ENCODE results near the gene NNAT. TPM values are rescaled to one million over a fixed set of nuclear protein-coding genes. Genes with fewer than 3 reads are reported as not detected.
A peak's percentile ranks its signal among the peaks of the same experiment; 100 is the strongest.

NNAT gene
- polyA plus RNA-seq, 1 donor from 2014 or later = 996 TPM

DNA sequence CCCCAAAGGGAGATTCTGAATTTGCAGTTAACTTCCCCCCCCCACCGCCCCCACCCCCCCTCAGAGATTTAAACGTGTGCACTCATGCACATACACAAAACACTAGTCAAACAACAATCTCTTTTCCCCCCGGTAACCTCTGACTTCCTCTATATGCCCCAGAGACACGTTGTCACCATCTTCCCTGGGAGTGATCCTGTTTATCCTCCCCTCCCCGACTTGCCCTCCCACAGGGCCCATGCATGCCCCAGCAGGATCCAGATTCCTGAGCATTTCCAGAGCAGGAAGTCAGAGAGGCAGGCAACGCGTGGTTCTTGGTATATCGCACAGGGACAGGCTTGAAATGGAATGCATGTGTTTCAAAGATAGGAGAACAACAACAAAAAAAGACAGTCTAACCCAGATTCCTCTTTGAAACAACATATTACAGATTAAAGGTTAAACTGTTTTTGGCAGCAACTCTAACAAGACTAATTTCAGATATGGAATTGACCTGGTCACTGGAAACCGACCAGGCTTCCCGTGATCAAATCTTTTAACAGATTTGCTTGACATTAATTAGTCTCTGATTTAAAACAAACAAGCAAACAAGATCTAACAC, 5.3 kb downstream of the NNAT start:
- Histone ChIP-seq H4K20me1 (ENCODE audit: insufficient read depth) (peaks cover 6% of the 10 kb centered on the region), H3K9me2 (ENCODE audit: insufficient read depth, low read length) (no peaks in the 10 kb centered on the region), H3K36me3 (ENCODE audit: insufficient read depth, low read length) (no peaks in the 10 kb centered on the region), H3K79me2 (replicated peaks; ENCODE audit: insufficient read depth, low read length) (peaks cover 59% of the 10 kb centered on the region), H3K4me2 (ENCODE audit: low read length) (peak overlapping the region; percentile 87), H3K9me3 (ENCODE audit: low read length) (peaks cover under 1% of the 10 kb centered on the region), H3F3A (ENCODE audit: insufficient read depth, low read length, poor library complexity, severe bottlenecking) (no peaks in the 10 kb centered on the region), H3K4me3 (ENCODE audit: low read length) (peak overlapping the region; percentile 85), H2AFZ (ENCODE audit: low read depth, low read length) (no peak overlapping the region), H3K9ac (ENCODE audit: low read length) (peak overlapping the region; percentile 93), H3K27me3 (ENCODE audit: insufficient read depth, low read depth, low read length) (no peaks in the 10 kb centered on the region), H3K27ac (ENCODE audit: low read length) (peak overlapping the region; percentile 87)
- peak; percentile 7 for TF ChIP-seq POLR2AphosphoS5 (IDR thresholded peaks at IDR 0.05)
- no peak for TF ChIP-seq EZH2 (IDR thresholded peaks at IDR 0.05; ENCODE audit: borderline replicate concordance, insufficient read depth, low read length, poor library complexity, severe bottlenecking)
- TF ChIP-seq MXI1 (conservative IDR thresholded peaks at IDR 0.05; ENCODE audit: poor library complexity, severe bottlenecking) = peak; percentile 80
- TF ChIP-seq SMC3 (conservative IDR thresholded peaks at IDR 0.05; ENCODE audit: poor library complexity) = peak; percentile 8
- TF ChIP-seq RAD21 (conservative IDR thresholded peaks at IDR 0.05) = peak; percentile 31

DNA sequence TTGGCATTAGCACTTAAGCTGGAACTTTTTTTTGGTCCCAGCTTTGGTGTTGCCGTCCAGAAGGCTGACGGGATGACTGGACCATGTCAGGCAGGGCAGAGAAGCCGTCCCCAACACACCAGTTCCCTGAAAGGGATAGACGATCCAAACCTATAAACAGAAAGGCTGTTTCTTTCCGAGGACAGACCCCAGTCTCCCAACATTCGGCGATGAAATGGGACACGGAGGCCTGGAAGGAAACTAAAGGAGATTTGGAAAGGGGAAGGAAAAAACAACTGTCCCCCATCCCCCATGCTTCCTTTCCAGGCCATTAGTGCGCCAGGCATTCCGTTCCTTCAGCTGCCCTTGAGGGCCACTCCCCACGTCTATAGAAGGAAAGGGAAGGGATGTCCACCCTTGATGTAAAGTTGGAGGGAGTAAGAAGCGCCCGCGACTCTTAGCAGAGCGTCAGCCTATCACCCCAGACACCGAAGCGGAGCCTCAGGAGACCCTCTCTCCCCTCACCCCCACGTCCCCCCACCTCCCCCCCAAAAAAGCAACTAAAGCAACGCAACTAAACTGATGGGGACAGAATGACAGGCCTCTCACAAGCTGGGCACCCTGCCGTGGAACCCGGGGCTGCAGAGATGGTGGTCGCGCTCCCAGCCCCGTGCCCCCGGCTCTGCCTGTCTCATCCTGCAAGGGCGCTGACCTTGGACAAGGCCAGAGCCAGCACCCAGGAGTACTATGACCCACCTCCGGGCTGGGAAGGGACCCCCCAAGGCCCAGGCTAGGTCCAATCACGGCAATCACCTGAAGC, 6.0 kb downstream of the NNAT start:
- Histone ChIP-seq H2AFZ (ENCODE audit: low read depth, low read length) (no peak overlapping the region), H3K27ac (ENCODE audit: low read length) (peak overlapping the region; percentile 87), H3F3A (ENCODE audit: insufficient read depth, low read length, poor library complexity, severe bottlenecking) (no peaks in the 10 kb centered on the region), H3K36me3 (ENCODE audit: insufficient read depth, low read length) (no peaks in the 10 kb centered on the region), H3K4me2 (ENCODE audit: low read length) (peak overlapping the region; percentile 87), H3K9me3 (ENCODE audit: low read length) (no peaks in the 10 kb centered on the region), H3K9ac (ENCODE audit: low read length) (peak overlapping the region; percentile 93), H4K20me1 (ENCODE audit: insufficient read depth) (peaks cover 6% of the 10 kb centered on the region), H3K27me3 (ENCODE audit: insufficient read depth, low read depth, low read length) (no peaks in the 10 kb centered on the region), H3K79me2 (replicated peaks; ENCODE audit: insufficient read depth, low read length) (peaks cover 52% of the 10 kb centered on the region), H3K9me2 (ENCODE audit: insufficient read depth, low read length) (no peaks in the 10 kb centered on the region), H3K4me3 (ENCODE audit: low read length) (peak overlapping the region; percentile 85)
- TF ChIP-seq SMC3 (conservative IDR thresholded peaks at IDR 0.05; ENCODE audit: poor library complexity) (no peak), EP300 (conservative IDR thresholded peaks at IDR 0.05; ENCODE audit: poor library complexity, severe bottlenecking) (no peak), MXI1 (conservative IDR thresholded peaks at IDR 0.05; ENCODE audit: poor library complexity, severe bottlenecking) (no peak), RAD21 (conservative IDR thresholded peaks at IDR 0.05) (no peak)
- TF ChIP-seq, protein P1, sequence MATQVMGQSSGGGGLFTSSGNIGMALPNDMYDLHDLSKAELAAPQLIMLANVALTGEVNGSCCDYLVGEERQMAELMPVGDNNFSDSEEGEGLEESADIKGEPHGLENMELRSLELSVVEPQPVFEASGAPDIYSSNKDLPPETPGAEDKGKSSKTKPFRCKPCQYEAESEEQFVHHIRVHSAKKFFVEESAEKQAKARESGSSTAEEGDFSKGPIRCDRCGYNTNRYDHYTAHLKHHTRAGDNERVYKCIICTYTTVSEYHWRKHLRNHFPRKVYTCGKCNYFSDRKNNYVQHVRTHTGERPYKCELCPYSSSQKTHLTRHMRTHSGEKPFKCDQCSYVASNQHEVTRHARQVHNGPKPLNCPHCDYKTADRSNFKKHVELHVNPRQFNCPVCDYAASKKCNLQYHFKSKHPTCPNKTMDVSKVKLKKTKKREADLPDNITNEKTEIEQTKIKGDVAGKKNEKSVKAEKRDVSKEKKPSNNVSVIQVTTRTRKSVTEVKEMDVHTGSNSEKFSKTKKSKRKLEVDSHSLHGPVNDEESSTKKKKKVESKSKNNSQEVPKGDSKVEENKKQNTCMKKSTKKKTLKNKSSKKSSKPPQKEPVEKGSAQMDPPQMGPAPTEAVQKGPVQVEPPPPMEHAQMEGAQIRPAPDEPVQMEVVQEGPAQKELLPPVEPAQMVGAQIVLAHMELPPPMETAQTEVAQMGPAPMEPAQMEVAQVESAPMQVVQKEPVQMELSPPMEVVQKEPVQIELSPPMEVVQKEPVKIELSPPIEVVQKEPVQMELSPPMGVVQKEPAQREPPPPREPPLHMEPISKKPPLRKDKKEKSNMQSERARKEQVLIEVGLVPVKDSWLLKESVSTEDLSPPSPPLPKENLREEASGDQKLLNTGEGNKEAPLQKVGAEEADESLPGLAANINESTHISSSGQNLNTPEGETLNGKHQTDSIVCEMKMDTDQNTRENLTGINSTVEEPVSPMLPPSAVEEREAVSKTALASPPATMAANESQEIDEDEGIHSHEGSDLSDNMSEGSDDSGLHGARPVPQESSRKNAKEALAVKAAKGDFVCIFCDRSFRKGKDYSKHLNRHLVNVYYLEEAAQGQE (IDR thresholded peaks at IDR 0.05; ENCODE audit: borderline replicate concordance) = no peak

All from neural cell (in vitro differentiated cells).